GM12878 (cell line): ENCODE measurements around the gene WWOX. TPM values are rescaled to one million over a fixed set of nuclear protein-coding genes. Genes with fewer than 3 reads are reported as not detected.

Experiments used
- ATAC-seq: fragments of 200-7000 bp; cut with Tn5 transposase; 3 replicates; pipeline ENCODE4 v1.9.1; 2020; ENCODE audit warnings: mild to moderate bottlenecking, moderate library complexity
- BruUV-seq: library from RNA; stranded (reverse); fragments of 400-500 nt; replicated peaks from 2 replicates; lab custom pipeline; 2021; lab: Mats Ljungman, UMichigan
- CTCF ChIA-PET: fragments of 300-600 bp; sonication (Branson Sonifier 250); formaldehyde crosslinking; extraction: SDS; loops from one replicate; lab custom pipeline; 2021; ENCODE audit warnings: inconsistent platforms; lab: Yijun Ruan, JAX
- POLR2A ChIA-PET: fragments of 350-600 bp; formaldehyde crosslinking; extraction: SDS; loops from one replicate; lab custom pipeline; 2021; ENCODE audit warnings: inconsistent platforms; lab: Charles Lee
- RAD21 ChIA-PET: fragments of 300-600 bp; sonication (Branson Sonifier 250); formaldehyde crosslinking; loops from one replicate; lab custom pipeline; 2023; ENCODE audit warnings: antibody characterized with exemption; ENCODE audit not compliant: unreplicated experiment; lab: Charles Lee
- SMC1A ChIA-PET: fragments of 300-600 bp; sonication (Branson Sonifier 250); formaldehyde crosslinking; loops from one replicate; lab custom pipeline; 2023; ENCODE audit not compliant: unreplicated experiment, uncharacterized antibody; lab: Charles Lee
- DNase-seq: peaks from one replicate; pipeline ENCODE4 v3.0.0-alpha.2; 2011; ENCODE audit warnings: low read depth, low spot score
- FAIRE-seq: peaks from 3 replicates; lab custom pipeline; 2011; peaks lifted over from hg19 to GRCh38; lab: Jason Lieb, UNC
- H2AFZ ChIP-seq: 2 replicates; pipeline ENCODE4 v1.6.0; 2011; ENCODE audit warnings: low read depth, low read length, control low read depth; ENCODE audit not compliant: control insufficient read depth
- H3K27ac ChIP-seq: 2 replicates; pipeline ENCODE4 v1.5.1; 2011; ENCODE audit warnings: control low read depth; ENCODE audit not compliant: control insufficient read depth, insufficient read depth
- H3K27me3 ChIP-seq, 2 experiments: replicated peaks in 1 of 2; 2 replicates each; pipeline versions ENCODE4 v1.6.0 to v1.6.1; 2011; ENCODE audit warnings: low read length in 1 of 2; ENCODE audit not compliant: control insufficient read depth in 2 of 2, insufficient read depth in 2 of 2
- H3K36me3 ChIP-seq, 2 experiments: 2 replicates each; pipeline ENCODE4 v1.5.1; 2011; ENCODE audit warnings: low read length in 1 of 2; ENCODE audit not compliant: control insufficient read depth in 2 of 2, insufficient read depth in 2 of 2
- H3K4me1 ChIP-seq: 2 replicates; pipeline ENCODE4 v1.6.1; 2011; ENCODE audit warnings: mild to moderate bottlenecking, low read length, moderate library complexity, mixed read lengths; ENCODE audit not compliant: control insufficient read depth, insufficient read depth
- H3K4me2 ChIP-seq: 2 replicates; pipeline ENCODE4 v1.6.0; 2011; ENCODE audit warnings: control low read depth; ENCODE audit not compliant: control insufficient read depth, insufficient read depth
- H3K4me3 ChIP-seq: fragments of 200-600 bp; sonication (generic); 2 replicates; pipeline ENCODE4 v1.5.1; 2016
- H3K79me2 ChIP-seq: 2 replicates; pipeline ENCODE4 v1.6.0; 2011; ENCODE audit warnings: low read length; ENCODE audit not compliant: control insufficient read depth, insufficient read depth
- H3K9ac ChIP-seq: 2 replicates; pipeline ENCODE4 v1.8.0; 2011; ENCODE audit warnings: low read length, control low read depth, mixed read lengths; ENCODE audit not compliant: control insufficient read depth, insufficient read depth
- H3K9me3 ChIP-seq: replicated peaks from 3 replicates; pipeline ENCODE4 v1.5.1; 2011; ENCODE audit warnings: mild to moderate bottlenecking, low read length; ENCODE audit not compliant: control insufficient read depth, insufficient read depth
- H4K20me1 ChIP-seq: 2 replicates; pipeline ENCODE4 v1.6.0; 2011; ENCODE audit not compliant: control insufficient read depth, insufficient read depth
- CBX5 ChIP-seq: sonication (generic); IDR thresholded peaks from 2 replicates; pipeline ENCODE4 v1.6.1; 2016; ENCODE audit warnings: low read depth, moderate library complexity, mild to moderate bottlenecking, inconsistent platforms
- IKZF1 ChIP-seq: fragments of 450-650 bp; conservative IDR thresholded peaks from 2 replicates; pipeline ENCODE4 v1.6.1; 2017; ENCODE audit warnings: antibody characterized with exemption, mild to moderate bottlenecking
- NFIC ChIP-seq: IDR thresholded peaks from 2 replicates; pipeline ENCODE4 v1.6.1; 2012; ENCODE audit warnings: low read depth, mild to moderate bottlenecking, inconsistent platforms, low read length, moderate library complexity
- NFXL1 ChIP-seq: fragments of 450-650 bp; IDR thresholded peaks from 2 replicates; pipeline ENCODE4 v1.6.1; 2017; ENCODE audit warnings: antibody characterized with exemption, mild to moderate bottlenecking, borderline replicate concordance
- NR2C1 ChIP-seq: fragments of 450-650 bp; IDR thresholded peaks from 2 replicates; pipeline ENCODE4 v1.6.1; 2017; ENCODE audit warnings: antibody characterized with exemption, mild to moderate bottlenecking, moderate library complexity
- SRF ChIP-seq, 2 experiments: IDR thresholded peaks; 2 replicates each; pipeline ENCODE4 v1.6.1; 2011; ENCODE audit warnings: low read depth in 2 of 2, low read length in 2 of 2, mild to moderate bottlenecking in 1 of 2, moderate library complexity in 1 of 2
- STAT1 ChIP-seq: fragments of 450-650 bp; conservative IDR thresholded peaks from 2 replicates; pipeline ENCODE4 v1.6.1; 2014; ENCODE audit warnings: antibody characterized with exemption, mild to moderate bottlenecking
- TARDBP ChIP-seq: IDR thresholded peaks from 2 replicates; pipeline ENCODE4 v1.6.1; 2016; ENCODE audit warnings: borderline replicate concordance
- ZNF207 ChIP-seq: fragments of 450-650 bp; IDR thresholded peaks from 2 replicates; pipeline ENCODE4 v1.6.1; 2014; ENCODE audit warnings: antibody characterized with exemption, mild to moderate bottlenecking, borderline replicate concordance
- ZNF24 ChIP-seq: fragments of 450-650 bp; IDR thresholded peaks from 2 replicates; pipeline ENCODE4 v1.6.1; 2017; ENCODE audit warnings: antibody characterized with exemption, mild to moderate bottlenecking
- WGBS: methylation state at CpG from one replicate; pipeline ENCODE4 v1.1.6; 2016; ENCODE audit warnings: low lambda C conversion rate; ENCODE audit not compliant: insufficient replicate concordance, insufficient coverage; ENCODE audit errors: missing lambda C conversion rate; 5-methylcytosine and 5-hydroxymethylcytosine counted together
- in situ Hi-C: fragments of 300-500 bp; cut with MboI; formaldehyde crosslinking; loops from 9 replicates; pipeline ENCODE4 v1.14.3; 2018; ENCODE audit warnings: mixed read lengths
- intact Hi-C: fragments of 100-400 bp; cut with micrococcal nuclease; formaldehyde crosslinking; loops from one replicate; pipeline ENCODE4 v1.14.2; 2022; ENCODE audit not compliant: unreplicated experiment
- polyA plus RNA-seq, 11 experiments: library from polyadenylated mRNA; depleted of rRNA in 4 of 11; unstranded in 6 of 11; stranded (reverse) in 5 of 11; fragments of >200 nt; fragmentation: Nextera tagmentation in 4 of 11; fragmentation: Illumina TruSeq in 1 of 11; extraction: Ambion mirVana in 4 of 11; extraction: Trizol in 1 of 11; gene quantifications; 1 replicate in 1 of 11; 2 replicates in 10 of 11; pipeline versions ENCODE4 v1.2.1 to v1.2.3, GENCODE V29; 2011 to 2016; ENCODE audit warnings: inconsistent platforms in 2 of 11, missing spikeins in 2 of 11, low read depth in 1 of 11
- total RNA-seq, 4 experiments: library from RNA; depleted of rRNA in 3 of 4; stranded (reverse); fragments of >200 nt in 3 of 4; fragmentation: Illumina TruSeq in 1 of 4; extraction: Trizol in 1 of 4; gene quantifications; 2 replicates each; pipeline versions ENCODE4 v1.2.1 to v1.2.3, GENCODE V29; 2013 to 2021
- TF ChIP-seq, protein P1 (sequence below): IDR thresholded peaks from 2 replicates; pipeline ENCODE4 v1.6.1; 2011; ENCODE audit warnings: low read depth, low read length, improper control_type of control experiment, borderline replicate concordance
- TF ChIP-seq, protein P2 (sequence below): IDR thresholded peaks from 2 replicates; pipeline ENCODE4 v1.6.1; 2012; ENCODE audit warnings: improper control_type of control experiment, low read depth, low read length; ENCODE audit not compliant: insufficient replicate concordance
- TF ChIP-seq, protein P3 (sequence below): fragments of 450-650 bp; IDR thresholded peaks from 2 replicates; pipeline ENCODE4 v1.6.1; 2017; ENCODE audit warnings: antibody characterized with exemption, mild to moderate bottlenecking, moderate library complexity
- TF ChIP-seq, protein P4 (sequence below): fragments of 450-650 bp; IDR thresholded peaks from 2 replicates; pipeline ENCODE4 v1.6.1; 2017; ENCODE audit warnings: mild to moderate bottlenecking

WWOX gene
- total and polyA plus RNA-seq, 10 of the 15 experiments (the other 5 are each of a cell fraction or from before 2014, with no cell fraction given): 2.8 to 24.4 (median 17.8) TPM

DNA sequence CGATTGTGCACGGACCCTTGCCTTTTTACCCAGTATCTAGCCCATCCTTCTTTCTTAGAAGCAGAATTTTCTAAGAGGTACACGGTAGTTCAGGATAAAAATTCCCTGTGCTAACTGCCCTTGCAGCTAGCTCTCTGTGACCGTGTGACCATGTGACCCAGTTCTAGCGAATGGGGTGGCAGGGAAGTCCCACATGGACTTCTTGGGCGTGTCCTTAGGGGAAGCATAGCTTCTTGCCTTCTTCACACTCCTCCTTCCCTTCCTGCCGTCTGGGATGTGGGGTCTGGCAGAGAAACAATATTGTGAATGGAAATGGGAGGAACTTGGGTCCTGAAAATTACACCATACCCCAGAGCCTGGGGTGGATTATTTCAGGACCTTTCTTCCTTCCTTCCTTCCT, 830.4 kb downstream of the WWOX start:
- RAD21 ChIA-PET: no interaction called here
- no peak for DNase-seq
- no peak for TF ChIP-seq STAT1
- TF ChIP-seq ZNF207: no peak
- no peak for TF ChIP-seq NFIC
- no peak for TF ChIP-seq ZNF24
- TF ChIP-seq, protein P1, sequence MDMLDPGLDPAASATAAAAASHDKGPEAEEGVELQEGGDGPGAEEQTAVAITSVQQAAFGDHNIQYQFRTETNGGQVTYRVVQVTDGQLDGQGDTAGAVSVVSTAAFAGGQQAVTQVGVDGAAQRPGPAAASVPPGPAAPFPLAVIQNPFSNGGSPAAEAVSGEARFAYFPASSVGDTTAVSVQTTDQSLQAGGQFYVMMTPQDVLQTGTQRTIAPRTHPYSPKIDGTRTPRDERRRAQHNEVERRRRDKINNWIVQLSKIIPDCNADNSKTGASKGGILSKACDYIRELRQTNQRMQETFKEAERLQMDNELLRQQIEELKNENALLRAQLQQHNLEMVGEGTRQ: no peak
- no peak for TF ChIP-seq NR2C1
- TF ChIP-seq IKZF1: no peak
- TF ChIP-seq, protein P2, sequence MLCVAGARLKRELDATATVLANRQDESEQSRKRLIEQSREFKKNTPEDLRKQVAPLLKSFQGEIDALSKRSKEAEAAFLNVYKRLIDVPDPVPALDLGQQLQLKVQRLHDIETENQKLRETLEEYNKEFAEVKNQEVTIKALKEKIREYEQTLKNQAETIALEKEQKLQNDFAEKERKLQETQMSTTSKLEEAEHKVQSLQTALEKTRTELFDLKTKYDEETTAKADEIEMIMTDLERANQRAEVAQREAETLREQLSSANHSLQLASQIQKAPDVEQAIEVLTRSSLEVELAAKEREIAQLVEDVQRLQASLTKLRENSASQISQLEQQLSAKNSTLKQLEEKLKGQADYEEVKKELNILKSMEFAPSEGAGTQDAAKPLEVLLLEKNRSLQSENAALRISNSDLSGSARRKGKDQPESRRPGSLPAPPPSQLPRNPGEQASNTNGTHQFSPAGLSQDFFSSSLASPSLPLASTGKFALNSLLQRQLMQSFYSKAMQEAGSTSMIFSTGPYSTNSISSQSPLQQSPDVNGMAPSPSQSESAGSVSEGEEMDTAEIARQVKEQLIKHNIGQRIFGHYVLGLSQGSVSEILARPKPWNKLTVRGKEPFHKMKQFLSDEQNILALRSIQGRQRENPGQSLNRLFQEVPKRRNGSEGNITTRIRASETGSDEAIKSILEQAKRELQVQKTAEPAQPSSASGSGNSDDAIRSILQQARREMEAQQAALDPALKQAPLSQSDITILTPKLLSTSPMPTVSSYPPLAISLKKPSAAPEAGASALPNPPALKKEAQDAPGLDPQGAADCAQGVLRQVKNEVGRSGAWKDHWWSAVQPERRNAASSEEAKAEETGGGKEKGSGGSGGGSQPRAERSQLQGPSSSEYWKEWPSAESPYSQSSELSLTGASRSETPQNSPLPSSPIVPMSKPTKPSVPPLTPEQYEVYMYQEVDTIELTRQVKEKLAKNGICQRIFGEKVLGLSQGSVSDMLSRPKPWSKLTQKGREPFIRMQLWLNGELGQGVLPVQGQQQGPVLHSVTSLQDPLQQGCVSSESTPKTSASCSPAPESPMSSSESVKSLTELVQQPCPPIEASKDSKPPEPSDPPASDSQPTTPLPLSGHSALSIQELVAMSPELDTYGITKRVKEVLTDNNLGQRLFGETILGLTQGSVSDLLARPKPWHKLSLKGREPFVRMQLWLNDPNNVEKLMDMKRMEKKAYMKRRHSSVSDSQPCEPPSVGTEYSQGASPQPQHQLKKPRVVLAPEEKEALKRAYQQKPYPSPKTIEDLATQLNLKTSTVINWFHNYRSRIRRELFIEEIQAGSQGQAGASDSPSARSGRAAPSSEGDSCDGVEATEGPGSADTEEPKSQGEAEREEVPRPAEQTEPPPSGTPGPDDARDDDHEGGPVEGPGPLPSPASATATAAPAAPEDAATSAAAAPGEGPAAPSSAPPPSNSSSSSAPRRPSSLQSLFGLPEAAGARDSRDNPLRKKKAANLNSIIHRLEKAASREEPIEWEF: no peak
- TF ChIP-seq, protein P3, sequence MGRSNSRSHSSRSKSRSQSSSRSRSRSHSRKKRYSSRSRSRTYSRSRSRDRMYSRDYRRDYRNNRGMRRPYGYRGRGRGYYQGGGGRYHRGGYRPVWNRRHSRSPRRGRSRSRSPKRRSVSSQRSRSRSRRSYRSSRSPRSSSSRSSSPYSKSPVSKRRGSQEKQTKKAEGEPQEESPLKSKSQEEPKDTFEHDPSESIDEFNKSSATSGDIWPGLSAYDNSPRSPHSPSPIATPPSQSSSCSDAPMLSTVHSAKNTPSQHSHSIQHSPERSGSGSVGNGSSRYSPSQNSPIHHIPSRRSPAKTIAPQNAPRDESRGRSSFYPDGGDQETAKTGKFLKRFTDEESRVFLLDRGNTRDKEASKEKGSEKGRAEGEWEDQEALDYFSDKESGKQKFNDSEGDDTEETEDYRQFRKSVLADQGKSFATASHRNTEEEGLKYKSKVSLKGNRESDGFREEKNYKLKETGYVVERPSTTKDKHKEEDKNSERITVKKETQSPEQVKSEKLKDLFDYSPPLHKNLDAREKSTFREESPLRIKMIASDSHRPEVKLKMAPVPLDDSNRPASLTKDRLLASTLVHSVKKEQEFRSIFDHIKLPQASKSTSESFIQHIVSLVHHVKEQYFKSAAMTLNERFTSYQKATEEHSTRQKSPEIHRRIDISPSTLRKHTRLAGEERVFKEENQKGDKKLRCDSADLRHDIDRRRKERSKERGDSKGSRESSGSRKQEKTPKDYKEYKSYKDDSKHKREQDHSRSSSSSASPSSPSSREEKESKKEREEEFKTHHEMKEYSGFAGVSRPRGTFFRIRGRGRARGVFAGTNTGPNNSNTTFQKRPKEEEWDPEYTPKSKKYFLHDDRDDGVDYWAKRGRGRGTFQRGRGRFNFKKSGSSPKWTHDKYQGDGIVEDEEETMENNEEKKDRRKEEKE: no peak
- TF ChIP-seq NFXL1: no peak
- no peak for TF ChIP-seq TARDBP
- TF ChIP-seq SRF (IDR thresholded peaks at IDR 0.05; ENCODE audit: low read depth in 2 of 2, low read length in 2 of 2): no peak
- TF ChIP-seq, protein P4, sequence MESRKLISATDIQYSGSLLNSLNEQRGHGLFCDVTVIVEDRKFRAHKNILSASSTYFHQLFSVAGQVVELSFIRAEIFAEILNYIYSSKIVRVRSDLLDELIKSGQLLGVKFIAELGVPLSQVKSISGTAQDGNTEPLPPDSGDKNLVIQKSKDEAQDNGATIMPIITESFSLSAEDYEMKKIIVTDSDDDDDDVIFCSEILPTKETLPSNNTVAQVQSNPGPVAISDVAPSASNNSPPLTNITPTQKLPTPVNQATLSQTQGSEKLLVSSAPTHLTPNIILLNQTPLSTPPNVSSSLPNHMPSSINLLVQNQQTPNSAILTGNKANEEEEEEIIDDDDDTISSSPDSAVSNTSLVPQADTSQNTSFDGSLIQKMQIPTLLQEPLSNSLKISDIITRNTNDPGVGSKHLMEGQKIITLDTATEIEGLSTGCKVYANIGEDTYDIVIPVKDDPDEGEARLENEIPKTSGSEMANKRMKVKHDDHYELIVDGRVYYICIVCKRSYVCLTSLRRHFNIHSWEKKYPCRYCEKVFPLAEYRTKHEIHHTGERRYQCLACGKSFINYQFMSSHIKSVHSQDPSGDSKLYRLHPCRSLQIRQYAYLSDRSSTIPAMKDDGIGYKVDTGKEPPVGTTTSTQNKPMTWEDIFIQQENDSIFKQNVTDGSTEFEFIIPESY: no peak
- no peak for TF ChIP-seq CBX5

More for the DNA sequence above, 830.4 kb downstream of the WWOX start:
- in situ Hi-C loops: no loop called here
- BruUV-seq: no TSS peak
- SMC1A ChIA-PET: no interaction called here
- no peaks in the 10 kb centered on the region for H4K20me1 ChIP-seq
- 30% methylated on average over 7 of the region's 7 CpGs for WGBS
- CTCF ChIA-PET: no interaction called here
- no peaks in the 10 kb centered on the region for H3K36me3 ChIP-seq
- H3K4me3 ChIP-seq: no peak overlapping the region
- H3K4me2 ChIP-seq: no peak overlapping the region
- ATAC-seq: no peak
- H3K79me2 ChIP-seq: no peaks in the 10 kb centered on the region
- POLR2A ChIA-PET: interaction anchor here (0.5 to 0.7 kb wide), 2 partner anchors 9 to 10 kb away, joined by 3 to 4 read pairs; no protein-coding TSS in a partner anchor
- no peak overlapping the region for H3K9ac ChIP-seq
- no peak for FAIRE-seq
- H2AFZ ChIP-seq: no peak overlapping the region
- no peak overlapping the region for H3K27ac ChIP-seq
- no peaks in the 10 kb centered on the region for H3K4me1 ChIP-seq
- intact Hi-C loops: loop anchor here (5.0 to 10.0 kb wide), 2 partner anchors 335 to 672 kb away; partner anchors contain the start of gene MAF
- no peaks in the 10 kb centered on the region for H3K9me3 ChIP-seq
- H3K27me3 ChIP-seq: no peaks in the 10 kb centered on the region
